ENCODE results near the gene AHCYL2. TPM values are rescaled to one million over a fixed set of nuclear protein-coding genes. Genes with fewer than 3 reads are reported as not detected.

AHCYL2 gene
- total and polyA plus RNA-seq, 2 donors (not counting 3 experiments of a cell fraction or from before 2014, with no cell fraction given): 10.8 to 13.5 TPM

DNA sequence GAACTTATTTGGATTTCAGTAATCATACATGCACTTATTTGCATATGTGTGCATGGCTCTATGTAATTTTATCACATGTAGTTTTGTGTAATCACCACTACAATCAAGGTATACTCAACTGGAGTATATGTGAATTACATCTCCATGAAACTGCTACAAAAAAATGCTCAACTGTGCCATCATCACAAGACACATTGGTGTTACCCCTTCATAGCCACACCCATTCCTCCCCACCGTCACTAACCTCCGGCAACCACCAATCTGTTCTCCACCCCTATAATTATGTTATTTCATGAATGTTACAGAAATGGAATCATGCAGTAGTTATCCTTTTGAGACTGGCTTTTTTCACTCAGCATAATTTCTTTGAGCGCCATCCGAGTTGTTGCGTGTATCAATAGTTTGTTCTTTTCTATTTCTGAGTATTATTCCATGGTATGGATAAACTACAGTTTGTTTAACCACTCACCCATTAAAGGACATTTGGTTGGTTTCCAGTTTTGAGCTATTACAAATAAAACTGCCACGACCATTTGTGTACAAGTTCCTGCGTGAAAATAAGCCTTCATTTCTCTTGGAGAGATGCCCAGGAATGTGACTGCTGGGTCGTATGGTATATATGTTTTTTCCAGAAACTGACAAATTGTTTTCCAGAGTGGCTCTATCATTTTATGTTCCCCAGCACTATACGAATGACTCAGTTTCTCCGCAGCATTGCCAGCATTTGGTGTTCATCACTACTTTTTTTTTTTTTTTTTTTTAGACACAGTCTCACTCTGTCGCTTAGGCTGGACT is 47.7 kb upstream of the AHCYL2 start:
- no TSS peak for BruUV-seq (replicated peaks)
- Histone ChIP-seq H3K9ac (replicated peaks; ENCODE audit: extremely low read depth, insufficient read depth, low read length) (no peak overlapping the region), H3K79me2 (ENCODE audit: control insufficient read depth, insufficient read depth, low read length) (no peaks in the 10 kb centered on the region), H4K20me1 (replicated peaks; ENCODE audit: control insufficient read depth, extremely low read depth, insufficient read depth, low read length) (no peaks in the 10 kb centered on the region), H2AFZ (ENCODE audit: low read depth, low read length) (no peak overlapping the region), H3K4me3 (replicated peaks in 1 of 3; ENCODE audit: insufficient read depth in 1 of 3, low read depth in 1 of 3, low read length in 3 of 3) (no peak overlapping the region), H3K36me3 (ENCODE audit: control insufficient read depth in 2 of 2, extremely low read depth in 1 of 2, insufficient read depth in 2 of 2, low read length in 2 of 2) (no peaks in the 10 kb centered on the region), H3K27ac (ENCODE audit: insufficient read depth, low read depth, low read length) (no peak overlapping the region), H3K9me1 (replicated peaks; ENCODE audit: control insufficient read depth, extremely low read depth, insufficient read depth, low read length) (no peaks in the 10 kb centered on the region), H3K9me3 (replicated peaks; ENCODE audit: control insufficient read depth, insufficient read depth, low read length) (no peaks in the 10 kb centered on the region), H3K4me1 (ENCODE audit: control insufficient read depth, extremely low read depth, insufficient read depth, low read length) (no peaks in the 10 kb centered on the region), H3K27me3 (ENCODE audit: control insufficient read depth in 2 of 2, insufficient read depth in 2 of 2, low read length in 2 of 2) (peaks cover 14 to 20% of the 10 kb centered on the region in 2 experiments), H3K4me2 (ENCODE audit: insufficient read depth, low read length) (no peak overlapping the region)
- TF ChIP-seq POLR2A (IDR thresholded peaks at IDR 0.05; ENCODE audit: low read depth, low read length) (no peak), FOS (IDR thresholded peaks at IDR 0.05; ENCODE audit: borderline replicate concordance, insufficient read depth, low read length) (no peak), JUN (IDR thresholded peaks at IDR 0.05; ENCODE audit: borderline replicate concordance, insufficient read depth, insufficient read length, low read depth) (no peak), GATA2 (IDR thresholded peaks at IDR 0.05; ENCODE audit: insufficient read depth, insufficient read length, low read depth, low read length) (no peak)
- CTCF ChIA-PET: interaction anchor here (6.1 kb wide), 1 partner anchor 14 kb away, joined by 56 read pairs; no protein-coding TSS in a partner anchor
- POLR2A ChIA-PET: no interaction called here
- DNase-seq (ENCODE audit: low read depth, low spot score) (no peak), FAIRE-seq (no peak)
- intact Hi-C loops (cut with micrococcal nuclease) (no loop called here), dilution Hi-C loops (cut with MboI; ENCODE audit: extremely low pct_ligation_motif_present, low sequenced_read_pairs) (no loop called here)

DNA sequence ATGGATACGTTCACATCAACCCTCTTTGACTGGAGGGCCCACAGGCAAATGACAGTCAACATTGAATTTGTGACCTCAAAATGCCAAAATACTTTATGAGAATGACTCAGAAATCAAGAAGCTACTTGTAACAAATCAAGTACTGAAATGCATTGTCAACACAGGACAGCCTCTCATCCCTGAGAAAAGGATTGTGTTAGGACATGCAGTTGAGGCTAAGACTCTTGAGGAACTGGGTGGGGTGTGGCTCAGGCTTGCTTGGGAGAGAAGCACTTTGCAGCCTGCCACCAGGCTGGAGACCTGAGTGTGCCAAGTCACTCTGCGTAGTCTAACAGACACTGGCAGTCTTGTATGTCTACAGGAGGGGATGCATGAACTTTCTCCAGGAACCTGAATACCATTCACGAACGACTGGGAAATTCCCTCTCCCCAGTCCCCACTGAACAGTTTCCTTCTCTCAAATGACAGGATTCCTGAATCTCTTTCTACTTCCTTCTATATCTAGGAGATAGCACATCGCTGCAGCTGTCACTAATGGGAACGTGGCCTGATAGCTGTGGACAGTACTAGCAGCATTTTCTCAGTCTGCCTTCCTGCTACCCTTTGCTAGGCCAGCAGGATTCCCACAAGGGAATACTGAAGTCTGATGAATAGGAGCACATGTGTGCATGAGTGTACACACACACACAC is 39.7 kb upstream of the AHCYL2 start:
- POLR2A ChIA-PET: no interaction called here
- intact Hi-C loops (cut with micrococcal nuclease) (no loop called here), dilution Hi-C loops (cut with MboI; ENCODE audit: extremely low pct_ligation_motif_present, low sequenced_read_pairs) (no loop called here)
- H3K9me1 ChIP-seq (replicated peaks; ENCODE audit: control insufficient read depth, extremely low read depth, insufficient read depth, low read length): no peaks in the 10 kb centered on the region
- H3K36me3 ChIP-seq (ENCODE audit: control insufficient read depth in 2 of 2, extremely low read depth in 1 of 2, insufficient read depth in 2 of 2, low read length in 2 of 2): no peaks in the 10 kb centered on the region
- no peaks in the 10 kb centered on the region for H4K20me1 ChIP-seq (replicated peaks; ENCODE audit: control insufficient read depth, extremely low read depth, insufficient read depth, low read length)
- TF ChIP-seq GATA2 (IDR thresholded peaks at IDR 0.05; ENCODE audit: insufficient read depth, insufficient read length, low read depth, low read length): no peak
- no peak overlapping the region for H3K4me2 ChIP-seq (ENCODE audit: insufficient read depth, low read length)
- FAIRE-seq (no peak), DNase-seq (ENCODE audit: low read depth, low spot score) (no peak)
- no peak overlapping the region for H3K27ac ChIP-seq (ENCODE audit: insufficient read depth, low read depth, low read length)
- no peak overlapping the region for H3K4me3 ChIP-seq (replicated peaks in 1 of 3; ENCODE audit: insufficient read depth in 1 of 3, low read depth in 1 of 3, low read length in 3 of 3)
- no TSS peak for BruUV-seq (replicated peaks)
- CTCF ChIA-PET: interaction anchor here (2.2 to 3.4 kb wide), 2 partner anchors 21 kb away, joined by 8 to 21 read pairs; no protein-coding TSS in a partner anchor
- H3K27me3 ChIP-seq (ENCODE audit: control insufficient read depth in 2 of 2, insufficient read depth in 2 of 2, low read length in 2 of 2): peaks cover 7 to 12% of the 10 kb centered on the region in 2 experiments
- no peak overlapping the region for H3K9ac ChIP-seq (replicated peaks; ENCODE audit: extremely low read depth, insufficient read depth, low read length)
- H3K79me2 ChIP-seq (ENCODE audit: control insufficient read depth, insufficient read depth, low read length): no peaks in the 10 kb centered on the region
- peaks cover 4% of the 10 kb centered on the region for H3K4me1 ChIP-seq (ENCODE audit: control insufficient read depth, extremely low read depth, insufficient read depth, low read length)
- H2AFZ ChIP-seq (ENCODE audit: low read depth, low read length): no peak overlapping the region
- H3K9me3 ChIP-seq (replicated peaks; ENCODE audit: control insufficient read depth, insufficient read depth, low read length): no peaks in the 10 kb centered on the region
